Measurements from ENCODE around the gene PLA2G4E.

PLA2G4E gene

GRCh38 chr15:42050484-42051255 lies 29.8 kb upstream of the PLA2G4E start:
- DNase-seq (ENCODE audit: low spot score), result no peak

- DNase-seq (ENCODE audit: low spot score), result no peak
Measured at GRCh38 chr15:42048821-42049200, 28.0 kb upstream of the PLA2G4E start.

GRCh38 chr15:42048080-42048820 lies 27.4 kb upstream of the PLA2G4E start:
- DNase-seq (ENCODE audit: low spot score), result no peak

- no peak for DNase-seq (ENCODE audit: low spot score)
Measured at GRCh38 chr15:42046597-42046996, 25.8 kb upstream of the PLA2G4E start.

GRCh38 chr15:42045211-42045615 lies 24.4 kb upstream of the PLA2G4E start:
- DNase-seq (ENCODE audit: low spot score), result no peak

- no peak for DNase-seq (ENCODE audit: low spot score)
Measured at GRCh38 chr15:42042602-42043400, 22.0 kb upstream of the PLA2G4E start.

GRCh38 chr15:42038401-42038800 lies 17.6 kb upstream of the PLA2G4E start:
- no peak for DNase-seq (ENCODE audit: low spot score)

GRCh38 chr15:42037656-42038055 lies 16.8 kb upstream of the PLA2G4E start:
- no peak for DNase-seq (ENCODE audit: low spot score)

GRCh38 chr15:42036966-42037365 lies 16.1 kb upstream of the PLA2G4E start:
- DNase-seq (ENCODE audit: low spot score), result no peak

GRCh38 chr15:42036112-42036905 lies 15.5 kb upstream of the PLA2G4E start:
- DNase-seq (ENCODE audit: low spot score), result no peak

GRCh38 chr15:42035435-42035761 lies 14.6 kb upstream of the PLA2G4E start:
- no peak for DNase-seq (ENCODE audit: low spot score)

- DNase-seq (ENCODE audit: low spot score), result no peak
Measured at GRCh38 chr15:42034628-42035434, 14.0 kb upstream of the PLA2G4E start.

- DNase-seq (ENCODE audit: low spot score), result no peak
Measured at GRCh38 chr15:42033214-42033873, 12.5 kb upstream of the PLA2G4E start.

- no peak for DNase-seq (ENCODE audit: low spot score)
Measured at GRCh38 chr15:42032376-42033213, 11.8 kb upstream of the PLA2G4E start.

GRCh38 chr15:42031198-42031915 lies 10.5 kb upstream of the PLA2G4E start:
- DNase-seq (ENCODE audit: low spot score), result no peak

GRCh38 chr15:42027521-42027920 lies 6.7 kb upstream of the PLA2G4E start:
- no peak for DNase-seq (ENCODE audit: low spot score)

- DNase-seq (ENCODE audit: low spot score), result no peak
Measured at GRCh38 chr15:42024303-42024702, 3.5 kb upstream of the PLA2G4E start.

- no peak for DNase-seq (ENCODE audit: low spot score)
Measured at GRCh38 chr15:42021593-42021992, 751 bp upstream of the PLA2G4E start.

All from Ammon's horn (tissue), 1 donor.